Activated CD4-positive, alpha-beta memory T cell treated with anti-CD3 and anti-CD28 coated beads for 36 hours (primary cell): ENCODE data around the gene BIRC7. TPM values are rescaled to one million over a fixed set of nuclear protein-coding genes. Genes with fewer than 3 reads are reported as not detected.

Experiments
- CTCF ChIA-PET: fragments of 350-600 bp; sonication (Branson Sonifier 250); formaldehyde crosslinking; loops from one replicate; lab custom pipeline; 2021; ENCODE audit warnings: antibody characterized with exemption, inconsistent platforms; lab: Charles Lee
- POLR2A ChIA-PET: fragments of 350-600 bp; sonication (Branson Sonifier 250); formaldehyde crosslinking; loops from one replicate; lab custom pipeline; 2021; ENCODE audit warnings: antibody characterized with exemption; lab: Charles Lee
- DNase-seq: peaks from one replicate; pipeline ENCODE4 v3.0.0-alpha.2; 2020
- H3K27ac Mint-ChIP-seq: one replicate; pipeline ENCODE4 v1.8.0; 2021; ENCODE audit warnings: mixed read lengths
- H3K27me3 Mint-ChIP-seq: one replicate; pipeline ENCODE4 v1.8.0; 2021; ENCODE audit warnings: mixed read lengths
- H3K36me3 Mint-ChIP-seq: one replicate; pipeline ENCODE4 v1.8.0; 2021; ENCODE audit warnings: mixed read lengths
- H3K4me1 Mint-ChIP-seq: one replicate; pipeline ENCODE4 v1.8.0; 2021; ENCODE audit warnings: low read depth, mixed read lengths
- H3K4me3 Mint-ChIP-seq: one replicate; pipeline ENCODE4 v1.8.0; 2021; ENCODE audit warnings: mild to moderate bottlenecking, mixed read lengths
- H3K9me3 Mint-ChIP-seq: one replicate; pipeline ENCODE4 v1.8.0; 2021; ENCODE audit warnings: mixed read lengths
- intact Hi-C: fragments of 100-400 bp; cut with micrococcal nuclease; formaldehyde crosslinking; loops from one replicate; pipeline ENCODE4 v1.15.1; 2023
- microRNA-seq: library from miRNA; unstranded; fragments of <30 nt; microRNA quantifications from one replicate; pipeline ENCODE4 v1.2.0, GENCODE V29; 2022; ENCODE audit warnings: borderline number of aligned reads, borderline microRNAs expressed, borderline replicate concordance
- total RNA-seq, 2 experiments: library from RNA; stranded (reverse); gene quantifications; one replicate each; pipeline ENCODE4 v1.2.3, GENCODE V29; 2021

The BIRC7 gene
- total RNA-seq, 2 experiments from 2014 or later: not detected

DNA sequence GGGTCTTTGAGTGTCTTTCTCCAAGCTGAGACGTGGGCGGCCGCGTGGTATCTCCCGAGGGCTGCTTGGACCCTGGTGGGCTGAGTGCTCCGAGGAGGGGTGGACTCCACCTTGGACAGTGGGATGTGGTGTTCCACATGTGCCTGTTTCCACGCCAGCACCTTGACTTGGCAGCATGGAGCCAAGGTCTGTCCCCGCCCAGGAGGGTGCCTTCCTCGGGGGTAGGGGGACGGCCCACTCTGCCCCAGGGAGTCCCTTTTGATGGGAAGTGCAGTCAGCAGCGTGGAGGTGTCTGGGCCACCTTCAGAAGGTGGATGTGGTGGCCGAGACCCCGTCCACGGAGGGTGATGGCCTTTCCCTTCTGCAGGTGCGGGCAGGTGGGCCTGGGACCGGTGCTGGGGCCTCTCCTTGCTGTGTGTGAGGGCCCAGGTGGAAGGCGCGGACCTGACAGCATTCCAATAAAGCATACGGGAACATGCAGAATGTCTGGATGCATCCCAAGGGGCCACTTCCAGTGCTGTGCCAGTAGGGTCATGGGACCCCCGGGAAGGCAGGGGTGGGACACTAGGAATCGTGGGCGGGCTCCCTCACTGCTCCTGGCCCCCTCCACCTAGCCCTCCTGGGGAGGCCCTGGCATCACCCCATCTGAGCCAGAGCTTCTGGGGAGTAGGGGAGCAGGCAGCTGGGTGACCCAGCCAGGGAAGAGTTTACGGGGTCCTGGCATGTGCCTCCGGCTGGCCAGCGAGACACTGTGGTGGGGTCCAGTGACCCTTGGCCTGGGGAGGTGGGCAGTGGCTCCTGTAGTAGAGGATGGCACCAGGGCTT, 53.8 kb downstream of the BIRC7 start:
- no peak for DNase-seq
- H3K9me3 Mint-ChIP-seq: no peaks in the 10 kb centered on the region
- H3K27me3 Mint-ChIP-seq: no peaks in the 10 kb centered on the region
- no peak overlapping the region for H3K4me3 Mint-ChIP-seq
- ChIA-PET POLR2A (no interaction called here), CTCF (interaction anchor here (1.8 kb wide), 1 partner anchor 66 kb away, joined by 6 read pairs; no protein-coding TSS in a partner anchor)
- no peaks in the 10 kb centered on the region for H3K4me1 Mint-ChIP-seq
- no peak overlapping the region for H3K27ac Mint-ChIP-seq
- peaks cover 10% of the 10 kb centered on the region for H3K36me3 Mint-ChIP-seq
- intact Hi-C loops: loop anchor here (5.0 kb wide), 1 partner anchor 67 kb away; no protein-coding TSS in a partner anchor

Small RNA genes lying within 50 kb of the gene (microRNA-seq; reads per million reads assigned to microRNA genes)
- not detected for gene MIR3196
- not detected for gene MIR4326

Other genes with a start within 250 kb of the BIRC7 start
- not detected for gene BHLHE23, start 228.9 kb upstream of the BIRC7 start, total RNA-seq
- 10 to 100 TPM; 32.8 to 32.9 TPM for gene YTHDF1, start 19.8 kb upstream of the BIRC7 start, total RNA-seq
- not detected for gene NKAIN4, start 18.6 kb downstream of the BIRC7 start, total RNA-seq
- 10 to 100 TPM; 68.4 to 72.4 TPM for gene ARFGAP1, start 36.9 kb downstream of the BIRC7 start, total RNA-seq
- gene COL20A1, start 57.3 kb downstream of the BIRC7 start, total RNA-seq: not detected
- not detected for gene CHRNA4, start 125.4 kb downstream of the BIRC7 start, total RNA-seq
- gene KCNQ2, start 236.8 kb downstream of the BIRC7 start, total RNA-seq: not detected